ENCODE measurements around the gene ADI1.
"Not testable (repeated sequence)": the region's sequence is repeated elsewhere in the genome, so short reads cannot be mapped to it uniquely, and the experiment has no call there.

ADI1 gene

DNA sequence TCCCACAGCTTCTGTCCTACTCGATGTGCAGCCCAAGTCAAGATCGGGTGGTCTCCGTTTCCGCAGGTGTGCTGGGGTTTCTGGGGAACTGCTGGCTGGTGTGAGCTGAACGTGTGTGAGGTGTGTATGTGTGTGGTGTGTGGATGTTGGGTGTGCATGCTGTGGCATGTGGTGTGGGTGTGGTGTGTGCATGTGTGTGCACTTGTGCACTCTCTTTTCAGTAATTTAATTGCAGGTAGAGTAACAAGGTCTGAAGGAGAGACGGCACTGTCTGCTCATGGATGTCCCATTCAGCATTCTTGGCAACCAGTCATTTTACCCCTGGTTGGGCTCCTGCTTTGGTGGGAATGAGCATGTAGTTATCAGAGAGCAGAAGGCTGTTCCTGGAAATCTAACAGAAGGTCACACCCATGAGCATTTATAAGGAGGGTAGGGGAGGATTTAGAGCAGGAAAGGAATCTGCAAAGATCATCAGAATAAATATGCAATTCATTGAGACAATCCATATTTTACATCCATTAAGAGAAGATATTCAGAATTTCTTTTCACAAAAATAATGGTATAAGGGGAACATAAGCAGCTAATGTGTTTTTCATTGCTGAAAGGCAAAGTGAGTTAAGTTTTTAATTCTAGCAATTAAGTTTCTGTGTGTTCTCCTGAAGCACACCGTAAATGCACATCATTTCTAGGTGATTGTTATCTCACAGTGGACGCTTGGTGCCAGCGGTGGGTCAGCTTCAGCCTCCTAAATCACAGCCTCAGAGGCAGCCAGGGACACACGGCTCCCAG lies 60.7 kb downstream of the ADI1 start:
- Histone ChIP-seq H3K9me3 (ENCODE audit: insufficient read depth, low read length) (no peaks in the 10 kb centered on the region), H3K4me1 (ENCODE audit: low read length) (peaks cover 24% of the 10 kb centered on the region), H4K20me1 (ENCODE audit: insufficient read depth, low read length) (no peaks in the 10 kb centered on the region), H3K4me3 (ENCODE audit: low read length) (no peak overlapping the region), H3K9ac (ENCODE audit: low read length) (no peak overlapping the region), H2AFZ (ENCODE audit: low read depth, low read length) (no peak overlapping the region), H3K27me3 (ENCODE audit: low read depth, low read length) (no peaks in the 10 kb centered on the region), H3K4me2 (ENCODE audit: low read length) (no peak overlapping the region), H3K36me3 (replicated peaks; ENCODE audit: low read depth, low read length) (peaks cover 33% of the 10 kb centered on the region), H3K27ac (ENCODE audit: low read length) (no peak overlapping the region), H3K79me2 (ENCODE audit: low read length) (no peaks in the 10 kb centered on the region)
- TF ChIP-seq, protein P1, sequence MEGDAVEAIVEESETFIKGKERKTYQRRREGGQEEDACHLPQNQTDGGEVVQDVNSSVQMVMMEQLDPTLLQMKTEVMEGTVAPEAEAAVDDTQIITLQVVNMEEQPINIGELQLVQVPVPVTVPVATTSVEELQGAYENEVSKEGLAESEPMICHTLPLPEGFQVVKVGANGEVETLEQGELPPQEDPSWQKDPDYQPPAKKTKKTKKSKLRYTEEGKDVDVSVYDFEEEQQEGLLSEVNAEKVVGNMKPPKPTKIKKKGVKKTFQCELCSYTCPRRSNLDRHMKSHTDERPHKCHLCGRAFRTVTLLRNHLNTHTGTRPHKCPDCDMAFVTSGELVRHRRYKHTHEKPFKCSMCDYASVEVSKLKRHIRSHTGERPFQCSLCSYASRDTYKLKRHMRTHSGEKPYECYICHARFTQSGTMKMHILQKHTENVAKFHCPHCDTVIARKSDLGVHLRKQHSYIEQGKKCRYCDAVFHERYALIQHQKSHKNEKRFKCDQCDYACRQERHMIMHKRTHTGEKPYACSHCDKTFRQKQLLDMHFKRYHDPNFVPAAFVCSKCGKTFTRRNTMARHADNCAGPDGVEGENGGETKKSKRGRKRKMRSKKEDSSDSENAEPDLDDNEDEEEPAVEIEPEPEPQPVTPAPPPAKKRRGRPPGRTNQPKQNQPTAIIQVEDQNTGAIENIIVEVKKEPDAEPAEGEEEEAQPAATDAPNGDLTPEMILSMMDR (IDR thresholded peaks at IDR 0.05; ENCODE audit: low read depth, low read length): no peak
- no peak for TF ChIP-seq EZH2phosphoT487 (IDR thresholded peaks at IDR 0.05; ENCODE audit: low read depth)

DNA sequence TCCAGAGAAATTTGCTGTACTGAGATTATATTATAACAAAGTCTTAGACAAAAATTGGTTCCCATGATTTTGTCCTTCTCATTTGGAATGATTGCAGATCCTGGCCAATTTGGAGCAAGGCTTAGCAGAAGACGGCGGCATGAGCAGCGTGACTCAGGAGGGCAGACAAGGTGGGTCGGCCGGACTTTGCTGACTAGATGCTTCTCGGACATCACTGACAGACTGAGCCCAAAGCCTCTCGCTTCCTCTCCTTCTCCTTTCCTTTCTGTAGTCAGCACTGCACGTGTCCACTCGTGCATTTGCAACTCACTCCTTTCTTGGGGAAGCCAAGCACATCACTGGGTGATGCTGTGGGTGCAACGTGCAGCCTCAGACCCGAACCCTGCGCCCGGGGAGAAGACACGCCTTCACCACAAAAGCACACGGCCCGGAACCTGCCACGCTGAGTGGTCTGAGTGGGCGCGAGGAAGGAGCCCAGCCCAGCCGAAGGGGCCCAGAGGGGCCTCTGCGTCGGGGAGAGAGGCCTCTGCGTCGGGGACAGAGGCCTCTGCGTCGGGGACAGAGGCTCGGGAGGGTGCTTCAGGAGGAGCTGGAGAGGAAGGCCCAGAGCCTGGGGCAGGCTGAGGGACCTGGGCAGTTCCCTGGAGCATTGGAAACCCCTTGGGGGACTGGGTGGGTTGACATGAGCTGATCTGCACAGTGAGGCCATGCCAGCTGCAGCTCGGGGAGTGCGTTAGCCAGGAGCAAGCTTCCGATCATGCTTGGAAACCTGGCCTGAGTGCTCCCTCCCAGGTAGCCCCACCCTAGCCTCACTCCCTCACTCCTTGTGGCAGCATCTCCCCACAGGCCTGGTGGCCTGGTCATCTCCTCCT lies 61.6 kb downstream of the ADI1 start:
- H4K20me1 ChIP-seq (ENCODE audit: insufficient read depth, low read length): no peaks in the 10 kb centered on the region

DNA sequence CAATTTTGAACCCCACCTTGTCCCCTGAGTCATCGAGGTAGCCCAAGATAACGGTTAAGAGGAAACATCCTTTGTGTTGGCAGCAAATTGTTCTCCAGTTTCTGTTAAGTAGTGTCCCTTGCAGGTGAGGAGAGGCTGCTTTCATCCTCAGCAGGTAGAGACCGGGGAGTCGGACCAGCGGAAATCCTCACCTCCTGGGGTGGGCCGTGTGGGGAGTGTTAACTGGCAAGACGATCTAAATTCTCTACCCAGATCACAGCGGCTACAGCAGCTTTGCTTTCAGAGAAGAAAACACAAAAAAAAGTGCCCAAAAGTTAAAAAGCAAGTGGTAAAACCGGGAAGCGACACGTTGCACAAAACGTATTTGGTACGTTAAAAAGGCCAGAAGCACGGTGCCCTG lies 63.2 kb downstream of the ADI1 start:
- Histone ChIP-seq H3K4me2 (ENCODE audit: low read length) (no peak overlapping the region), H3K4me3 (ENCODE audit: low read length) (no peak overlapping the region), H3K79me2 (ENCODE audit: low read length) (no peaks in the 10 kb centered on the region), H3K9ac (ENCODE audit: low read length) (no peak overlapping the region), H3K27me3 (ENCODE audit: low read depth, low read length) (no peaks in the 10 kb centered on the region), H2AFZ (ENCODE audit: low read depth, low read length) (no peak overlapping the region), H3K9me3 (ENCODE audit: insufficient read depth, low read length) (no peaks in the 10 kb centered on the region), H4K20me1 (ENCODE audit: insufficient read depth, low read length) (no peaks in the 10 kb centered on the region), H3K4me1 (ENCODE audit: low read length) (peaks cover 3% of the 10 kb centered on the region), H3K36me3 (replicated peaks; ENCODE audit: low read depth, low read length) (peaks cover 24% of the 10 kb centered on the region), H3K27ac (ENCODE audit: low read length) (no peak overlapping the region)
- TF ChIP-seq, protein P1 (IDR thresholded peaks at IDR 0.05; ENCODE audit: low read depth, low read length): no peak
- no peak for TF ChIP-seq EZH2phosphoT487 (IDR thresholded peaks at IDR 0.05; ENCODE audit: low read depth)

More for the DNA sequence above, 61.6 kb downstream of the ADI1 start:
- H3K36me3 ChIP-seq (replicated peaks; ENCODE audit: low read depth, low read length): peaks cover 25% of the 10 kb centered on the region
- TF ChIP-seq, protein P1 (IDR thresholded peaks at IDR 0.05; ENCODE audit: low read depth, low read length): no peak
- TF ChIP-seq EZH2phosphoT487 (IDR thresholded peaks at IDR 0.05; ENCODE audit: low read depth): no peak
- no peak overlapping the region for H3K27ac ChIP-seq (ENCODE audit: low read length)
- H3K4me1 ChIP-seq (ENCODE audit: low read length): peaks cover 19% of the 10 kb centered on the region
- no peaks in the 10 kb centered on the region for H3K9me3 ChIP-seq (ENCODE audit: insufficient read depth, low read length)
- no peak overlapping the region for H3K4me3 ChIP-seq (ENCODE audit: low read length)
- H3K4me2 ChIP-seq (ENCODE audit: low read length): no peak overlapping the region
- H3K27me3 ChIP-seq (ENCODE audit: low read depth, low read length): no peaks in the 10 kb centered on the region
- H2AFZ ChIP-seq (ENCODE audit: low read depth, low read length): no peak overlapping the region
- no peak overlapping the region for H3K9ac ChIP-seq (ENCODE audit: low read length)
- H3K79me2 ChIP-seq (ENCODE audit: low read length): no peaks in the 10 kb centered on the region

DNA sequence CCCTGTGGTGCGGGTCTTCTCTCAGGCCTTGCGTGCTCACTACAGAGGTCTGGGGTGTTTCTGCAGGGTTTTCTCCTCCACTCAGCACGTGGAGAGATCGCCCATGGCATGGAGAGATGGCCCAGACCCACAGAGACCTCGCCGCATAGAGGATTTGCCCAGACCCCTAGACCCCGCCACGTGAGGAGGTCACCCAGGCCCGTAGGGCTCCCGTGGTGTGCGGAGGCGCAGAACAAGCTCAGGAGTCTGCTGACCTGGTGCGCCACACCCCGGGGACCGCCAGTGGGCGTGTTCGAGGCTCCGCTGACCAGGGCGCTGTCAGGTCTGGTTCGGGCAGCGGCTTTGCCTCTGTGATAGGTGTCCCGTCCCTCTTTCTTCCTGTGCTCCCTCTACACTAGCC lies 64.5 kb downstream of the ADI1 start:
- Histone ChIP-seq H4K20me1 (ENCODE audit: insufficient read depth, low read length) (no peaks in the 10 kb centered on the region), H3K36me3 (replicated peaks; ENCODE audit: low read depth, low read length) (peaks cover 25% of the 10 kb centered on the region), H3K4me2 (ENCODE audit: low read length) (no peak overlapping the region), H3K4me3 (ENCODE audit: low read length) (no peak overlapping the region), H2AFZ (ENCODE audit: low read depth, low read length) (no peak overlapping the region), H3K9ac (ENCODE audit: low read length) (no peak overlapping the region), H3K9me3 (ENCODE audit: insufficient read depth, low read length) (no peaks in the 10 kb centered on the region), H3K4me1 (ENCODE audit: low read length) (no peaks in the 10 kb centered on the region), H3K27ac (ENCODE audit: low read length) (no peak overlapping the region), H3K79me2 (ENCODE audit: low read length) (no peaks in the 10 kb centered on the region), H3K27me3 (ENCODE audit: low read depth, low read length) (no peaks in the 10 kb centered on the region)
- no peak for TF ChIP-seq EZH2phosphoT487 (IDR thresholded peaks at IDR 0.05; ENCODE audit: low read depth)
- TF ChIP-seq, protein P1 (IDR thresholded peaks at IDR 0.05; ENCODE audit: low read depth, low read length): no peak

DNA sequence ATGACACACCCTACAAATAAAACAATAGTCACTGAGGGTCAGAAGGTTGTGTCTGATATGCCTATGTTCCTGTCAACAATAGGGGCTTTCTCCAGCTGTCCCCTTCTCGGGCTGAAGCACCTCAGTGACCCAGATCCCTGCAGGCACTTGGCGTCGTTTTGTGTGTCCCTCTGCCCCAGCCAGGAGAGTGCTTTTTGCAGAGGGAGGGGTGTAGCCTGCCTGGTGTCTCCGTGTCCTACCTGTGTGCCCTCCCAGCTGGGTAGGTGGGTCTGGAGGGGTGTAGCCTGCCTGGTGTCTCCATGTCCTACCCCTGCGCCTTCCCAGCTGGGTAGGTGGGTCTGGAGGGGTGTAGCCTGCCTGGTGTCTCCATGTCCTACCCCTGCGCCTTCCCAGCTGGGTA lies 65.3 kb downstream of the ADI1 start:
- H3K36me3 ChIP-seq (replicated peaks; ENCODE audit: low read depth, low read length): peaks cover 30% of the 10 kb centered on the region
- not testable (repeated sequence) for H4K20me1 ChIP-seq (ENCODE audit: insufficient read depth, low read length); H2AFZ ChIP-seq (ENCODE audit: low read depth, low read length); H3K4me3 ChIP-seq (ENCODE audit: low read length); H3K4me1 ChIP-seq (ENCODE audit: low read length); H3K9ac ChIP-seq (ENCODE audit: low read length); H3K27me3 ChIP-seq (ENCODE audit: low read depth, low read length); H3K27ac ChIP-seq (ENCODE audit: low read length); H3K79me2 ChIP-seq (ENCODE audit: low read length); H3K9me3 ChIP-seq (ENCODE audit: insufficient read depth, low read length); H3K4me2 ChIP-seq (ENCODE audit: low read length)
